Left lung (tissue), 10 donors: Measurements from ENCODE around the gene KCNRG. TPM values are rescaled to one million over a fixed set of nuclear protein-coding genes. Genes with fewer than 3 reads are reported as not detected.
A peak's percentile ranks its signal among the peaks of the same experiment; 100 is the strongest.

Source experiments
- ATAC-seq: fragments of 200-7000 bp; cut with Tn5 transposase; one replicate; pipeline ENCODE4 v1.9.1; 2020; ENCODE audit warnings: moderate library complexity
- DNase-seq, 4 donors: peaks; one replicate each; pipeline ENCODE4 v3.0.0-alpha.2; 2013 to 2020
- H3K27ac ChIP-seq, 2 donors: fragments of 200-600 bp; sonication (generic) in 1 of 2; one replicate each; pipeline versions ENCODE4 v1.5.0 to v1.8.0; 2020 to 2021
- H3K27me3 ChIP-seq, 2 donors: fragments of 200-600 bp; sonication (generic) in 1 of 2; one replicate each; pipeline versions ENCODE4 v1.5.0 to v1.8.0; 2020 to 2021
- H3K36me3 ChIP-seq, 2 donors: fragments of 200-600 bp; sonication (generic) in 1 of 2; one replicate each; pipeline versions ENCODE4 v1.5.0 to v1.8.0; 2020 to 2021
- H3K4me1 ChIP-seq, 2 donors: fragments of 200-600 bp; one replicate each; pipeline ENCODE4 v1.8.0; 2021
- H3K4me3 ChIP-seq, 2 donors: fragments of 200-600 bp; sonication (generic) in 1 of 2; one replicate each; pipeline versions ENCODE4 v1.5.0 to v1.8.0; 2020 to 2021; ENCODE audit warnings: mild to moderate bottlenecking in 1 of 2
- H3K9me3 ChIP-seq, 2 donors: fragments of 200-600 bp; sonication (generic) in 1 of 2; one replicate each; pipeline versions ENCODE4 v1.5.0 to v1.8.0; 2020 to 2021
- intact Hi-C, 2 donors: fragments of 100-400 bp; cut with DNase I; formaldehyde crosslinking; loops; one replicate each; pipeline versions ENCODE4 v1.11.2 to v1.14.2; 2022
- polyA plus RNA-seq, 6 donors: library from polyadenylated mRNA; unstranded; fragments of 120-200 nt; gene quantifications; one replicate each; pipeline ENCODE4 v1.2.1, GENCODE V29; 2013; ENCODE audit not compliant: insufficient read length in 6 of 6
- total RNA-seq, 2 donors: library from RNA; stranded (reverse); fragmentation: NEBNext Ultra II Directional; extraction: Animal tissue kit (Norgen Biotek cat#: 25700); gene quantifications; one replicate each; pipeline ENCODE4 v1.2.1, GENCODE V29; 2021
- TF ChIP-seq, protein P1 (sequence below), 2 donors: fragments of 200-600 bp; sonication (generic) in 1 of 2; IDR thresholded peaks; one replicate each; pipeline versions ENCODE4 v1.5.0 to v1.8.0; 2021; ENCODE audit warnings: antibody characterized with exemption in 2 of 2
- donor health status: DM: no; HTN: yes; CAD: no.
- donor health status: DM: no; HTN: no; CAD: no.

Gene KCNRG
- total and polyA plus RNA-seq, 8 donors: 0.67 to 7.1 (median 3.2) TPM

DNA sequence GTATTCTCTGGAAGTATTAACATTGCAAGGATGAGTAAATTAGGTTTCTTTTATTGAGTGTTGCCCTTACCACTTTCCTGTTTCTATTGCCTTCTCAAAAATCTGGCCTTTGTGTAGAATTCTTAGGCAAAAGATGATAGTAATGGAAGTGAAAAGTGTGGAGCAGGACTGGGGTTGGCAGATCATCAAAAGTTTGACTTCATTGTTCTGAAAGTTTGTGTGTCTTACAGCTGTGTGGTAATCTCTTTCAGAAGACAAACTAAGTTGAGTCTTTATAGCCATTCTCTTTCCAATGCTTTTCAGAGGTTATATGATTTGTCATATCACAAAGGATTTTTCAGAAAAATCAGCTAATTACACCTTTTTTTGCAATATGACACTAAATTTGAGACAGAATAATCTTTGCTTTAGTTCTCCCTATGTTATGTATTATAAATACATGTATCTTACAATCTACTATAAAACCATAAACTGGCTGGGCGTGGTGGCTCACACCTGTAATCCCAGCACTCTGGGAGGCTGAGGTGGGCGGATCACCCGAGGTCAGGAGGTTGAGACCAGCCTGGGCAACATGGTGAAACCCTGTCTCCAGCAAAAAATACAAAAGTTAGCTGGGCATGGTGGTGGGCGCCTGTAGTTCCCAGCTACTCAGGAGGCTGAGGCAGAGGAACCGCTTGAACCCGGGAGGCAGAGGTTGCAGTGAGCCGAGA lies 8.7 kb upstream of the KCNRG start:
- Histone ChIP-seq H3K4me1 (peaks cover 8 to 37% of the 10 kb centered on the region in 2 donors), H3K27me3 (no peaks in the 10 kb centered on the region), H3K27ac (no peak overlapping the region), H3K36me3 (peaks cover 0 to 94% of the 10 kb centered on the region in 2 donors), H3K4me3 (no peak overlapping the region), H3K9me3 (no peaks in the 10 kb centered on the region)
- ATAC-seq (no peak), DNase-seq (no peak)
- intact Hi-C loops: no loop called here
- TF ChIP-seq, protein P1, sequence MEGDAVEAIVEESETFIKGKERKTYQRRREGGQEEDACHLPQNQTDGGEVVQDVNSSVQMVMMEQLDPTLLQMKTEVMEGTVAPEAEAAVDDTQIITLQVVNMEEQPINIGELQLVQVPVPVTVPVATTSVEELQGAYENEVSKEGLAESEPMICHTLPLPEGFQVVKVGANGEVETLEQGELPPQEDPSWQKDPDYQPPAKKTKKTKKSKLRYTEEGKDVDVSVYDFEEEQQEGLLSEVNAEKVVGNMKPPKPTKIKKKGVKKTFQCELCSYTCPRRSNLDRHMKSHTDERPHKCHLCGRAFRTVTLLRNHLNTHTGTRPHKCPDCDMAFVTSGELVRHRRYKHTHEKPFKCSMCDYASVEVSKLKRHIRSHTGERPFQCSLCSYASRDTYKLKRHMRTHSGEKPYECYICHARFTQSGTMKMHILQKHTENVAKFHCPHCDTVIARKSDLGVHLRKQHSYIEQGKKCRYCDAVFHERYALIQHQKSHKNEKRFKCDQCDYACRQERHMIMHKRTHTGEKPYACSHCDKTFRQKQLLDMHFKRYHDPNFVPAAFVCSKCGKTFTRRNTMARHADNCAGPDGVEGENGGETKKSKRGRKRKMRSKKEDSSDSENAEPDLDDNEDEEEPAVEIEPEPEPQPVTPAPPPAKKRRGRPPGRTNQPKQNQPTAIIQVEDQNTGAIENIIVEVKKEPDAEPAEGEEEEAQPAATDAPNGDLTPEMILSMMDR (IDR thresholded peaks at IDR 0.05): no peak

- Histone ChIP-seq H3K27me3 (no peaks in the 10 kb centered on the region), H3K4me1 (peaks cover 2 to 14% of the 10 kb centered on the region in 2 donors), H3K4me3 (no peak overlapping the region), H3K36me3 (peaks cover 0 to 85% of the 10 kb centered on the region in 2 donors), H3K27ac (no peak overlapping the region), H3K9me3 (no peaks in the 10 kb centered on the region)
- TF ChIP-seq, protein P1 (IDR thresholded peaks at IDR 0.05): no peak
- DNase-seq (no peak), ATAC-seq (no peak)
- intact Hi-C loops: no loop called here
These were observed 3.8 kb upstream of the KCNRG start for GRCh38 chr13:50011461-50011860.

- Histone ChIP-seq H3K4me3 (no peak overlapping the region), H3K9me3 (no peaks in the 10 kb centered on the region), H3K4me1 (peaks cover 0 to 11% of the 10 kb centered on the region in 2 donors), H3K27me3 (no peaks in the 10 kb centered on the region), H3K36me3 (peaks cover 0 to 77% of the 10 kb centered on the region in 2 donors), H3K27ac (no peak overlapping the region)
- ATAC-seq (no peak), DNase-seq (no peak)
- TF ChIP-seq, protein P1 (IDR thresholded peaks at IDR 0.05): no peak
- intact Hi-C loops: no loop called here
These were observed 2.7 kb upstream of the KCNRG start for GRCh38 chr13:50012396-50013169.

GRCh38 chr13:50014386-50014785 lies 858 bp upstream of the KCNRG start:
- Histone ChIP-seq H3K27me3 (no peaks in the 10 kb centered on the region), H3K9me3 (no peaks in the 10 kb centered on the region), H3K4me1 (peaks cover 0 to 11% of the 10 kb centered on the region in 2 donors), H3K4me3 (no peak overlapping the region), H3K27ac (no peak overlapping the region), H3K36me3 (peaks cover 0 to 72% of the 10 kb centered on the region in 2 donors)
- intact Hi-C loops: no loop called here
- TF ChIP-seq, protein P1 (IDR thresholded peaks at IDR 0.05): no peak
- no peak for ATAC-seq
- no peak for DNase-seq

DNA sequence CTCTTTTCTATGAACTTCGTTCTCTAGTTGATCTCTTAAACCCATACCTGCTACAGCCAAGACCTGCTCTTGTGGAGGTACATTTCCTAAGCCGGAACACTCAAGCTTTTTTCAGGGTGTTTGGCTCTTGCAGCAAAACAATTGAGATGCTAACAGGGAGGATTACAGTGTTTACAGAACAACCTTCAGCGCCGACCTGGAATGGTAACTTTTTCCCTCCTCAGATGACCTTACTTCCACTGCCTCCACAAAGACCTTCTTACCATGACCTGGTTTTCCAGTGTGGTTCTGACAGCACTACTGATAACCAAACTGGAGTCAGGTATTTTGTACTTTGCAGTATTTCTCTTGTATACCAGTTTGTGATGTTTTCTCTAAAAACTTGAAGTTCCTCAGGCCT lies 506 bp downstream of the KCNRG start:
- DNase-seq: no peak
- H3K4me1 ChIP-seq: peaks cover 0 to 11% of the 10 kb centered on the region in 2 donors
- intact Hi-C loops: no loop called here
- peak overlapping the region in 1 of 2 donors; percentile 28 for H3K27ac ChIP-seq
- H3K36me3 ChIP-seq: peaks cover 0 to 72% of the 10 kb centered on the region in 2 donors
- no peaks in the 10 kb centered on the region for H3K27me3 ChIP-seq
- TF ChIP-seq, protein P1 (IDR thresholded peaks at IDR 0.05): no peak
- peak; percentile 35 for ATAC-seq
- no peak overlapping the region for H3K4me3 ChIP-seq
- H3K9me3 ChIP-seq: no peaks in the 10 kb centered on the region
